IMR-90 (cell line): Measurements from ENCODE around the gene CDKN2A. TPM values are rescaled to one million over a fixed set of nuclear protein-coding genes. Genes with fewer than 3 reads are reported as not detected.

Experiments
- ATAC-seq: fragments of 200-7000 bp; cut with Tn5 transposase; 2 replicates; pipeline ENCODE4 v1.9.1; 2020; ENCODE audit warnings: low read depth, mild to moderate bottlenecking, moderate library complexity
- BruUV-seq: library from RNA; stranded (reverse); fragments of 400-500 nt; replicated peaks from 2 replicates; lab custom pipeline; 2021; lab: Mats Ljungman, UMichigan
- CTCF ChIA-PET: fragments of 300-600 bp; formaldehyde crosslinking; extraction: SDS; loops from one replicate; lab custom pipeline; 2021; ENCODE audit warnings: antibody characterized with exemption; lab: Yijun Ruan, JAX
- POLR2A ChIA-PET: fragments of 300-600 bp; sonication (Branson Sonifier 250); formaldehyde crosslinking; loops from one replicate; lab custom pipeline; 2022; ENCODE audit warnings: antibody characterized with exemption; ENCODE audit not compliant: unreplicated experiment; lab: Charles Lee
- DNase-seq: peaks from one replicate; pipeline ENCODE4 v3.0.0; 2013
- H2AFZ ChIP-seq: replicated peaks from 2 replicates; pipeline ENCODE3; 2013; ENCODE audit warnings: low read length, mild to moderate bottlenecking; ENCODE audit not compliant: poor library complexity
- H2AK5ac ChIP-seq: 2 replicates; pipeline ENCODE4 v1.6.1; 2013; ENCODE audit warnings: low read depth, low read length, inconsistent platforms
- H2AK9ac ChIP-seq: replicated peaks from 2 replicates; pipeline ENCODE3; 2013; ENCODE audit warnings: mild to moderate bottlenecking, low read depth, low read length, moderate library complexity; ENCODE audit not compliant: poor library complexity
- H2BK120ac ChIP-seq: 2 replicates; pipeline ENCODE4 v1.6.1; 2013; ENCODE audit warnings: low read depth, low read length, inconsistent platforms
- H2BK15ac ChIP-seq: 3 replicates; pipeline ENCODE4 v1.6.1; 2013; ENCODE audit warnings: low read depth, low read length, inconsistent platforms
- H2BK20ac ChIP-seq: 2 replicates; pipeline ENCODE4 v1.6.1; 2013; ENCODE audit warnings: low read depth, mild to moderate bottlenecking, inconsistent platforms, low read length, moderate library complexity
- H2BK5ac ChIP-seq: 2 replicates; pipeline ENCODE4 v1.6.1; 2013; ENCODE audit warnings: mild to moderate bottlenecking, low read depth, low read length, inconsistent platforms; ENCODE audit not compliant: poor library complexity, severe bottlenecking
- H3K14ac ChIP-seq: replicated peaks from 2 replicates; pipeline ENCODE4 v1.6.1; 2013; ENCODE audit warnings: low read depth, low read length, inconsistent platforms
- H3K18ac ChIP-seq: 2 replicates; pipeline ENCODE4 v1.6.1; 2013; ENCODE audit warnings: low read depth, low read length, control low read depth
- H3K23ac ChIP-seq: 2 replicates; pipeline ENCODE4 v1.6.1; 2013; ENCODE audit warnings: low read depth, low read length, inconsistent platforms
- H3K27ac ChIP-seq: 2 replicates; pipeline ENCODE4 v1.5.1; 2013; ENCODE audit warnings: mild to moderate bottlenecking, control low read depth, low read length; ENCODE audit not compliant: insufficient read depth
- H3K27me3 ChIP-seq: 2 replicates; pipeline ENCODE4 v1.6.1; 2013; ENCODE audit warnings: low read length; ENCODE audit not compliant: control insufficient read depth, insufficient read depth
- H3K36me3 ChIP-seq: 2 replicates; pipeline ENCODE4 v1.6.1; 2013; ENCODE audit warnings: low read length, mixed read lengths; ENCODE audit not compliant: control insufficient read depth, insufficient read depth
- H3K4ac ChIP-seq: 2 replicates; pipeline ENCODE4 v1.6.1; 2013; ENCODE audit warnings: low read depth, low read length, inconsistent platforms
- H3K4me1 ChIP-seq: 2 replicates; pipeline ENCODE4 v1.6.1; 2013; ENCODE audit warnings: low read length, mixed read lengths; ENCODE audit not compliant: control insufficient read depth, insufficient read depth
- H3K4me2 ChIP-seq: 2 replicates; pipeline ENCODE4 v1.6.1; 2013; ENCODE audit warnings: low read depth, mild to moderate bottlenecking, control low read depth, low read length, moderate library complexity
- H3K4me3 ChIP-seq: 2 replicates; pipeline ENCODE4 v1.5.1; 2013; ENCODE audit warnings: low read depth, mild to moderate bottlenecking, control low read depth, low read length, moderate library complexity; ENCODE audit not compliant: insufficient read depth
- H3K56ac ChIP-seq: 2 replicates; pipeline ENCODE4 v1.6.1; 2013; ENCODE audit warnings: low read length, inconsistent platforms; ENCODE audit not compliant: insufficient read depth; ENCODE audit errors: extremely low read depth
- H3K79me1 ChIP-seq, 2 experiments: 2 replicates each; pipeline ENCODE4 v1.6.1; 2013; ENCODE audit warnings: low read length in 2 of 2, inconsistent platforms in 1 of 2, low read depth in 1 of 2
- H3K9ac ChIP-seq: 2 replicates; pipeline ENCODE4 v1.6.1; 2013; ENCODE audit warnings: low read depth, low read length, control low read depth
- H3K9me1 ChIP-seq: 2 replicates; pipeline ENCODE4 v1.6.1; 2013; ENCODE audit warnings: low read length, inconsistent platforms; ENCODE audit not compliant: insufficient read depth
- H3K9me3 ChIP-seq: 2 replicates; pipeline ENCODE4 v1.6.1; 2013; ENCODE audit warnings: low read length; ENCODE audit not compliant: control insufficient read depth, insufficient read depth
- H4K20me1 ChIP-seq: 2 replicates; pipeline ENCODE4 v1.6.1; 2013; ENCODE audit warnings: low read length, inconsistent platforms; ENCODE audit not compliant: insufficient read depth
- H4K5ac ChIP-seq: 2 replicates; pipeline ENCODE4 v1.6.1; 2013; ENCODE audit warnings: mild to moderate bottlenecking, low read depth, low read length, control low read depth
- H4K8ac ChIP-seq, 2 experiments: 2 replicates each; pipeline ENCODE4 v1.6.1; 2013; ENCODE audit warnings: low read depth in 2 of 2, low read length in 2 of 2, control low read depth in 1 of 2, inconsistent platforms in 1 of 2
- H4K91ac ChIP-seq: 2 replicates; pipeline ENCODE4 v1.6.1; 2013; ENCODE audit warnings: low read depth, low read length, inconsistent platforms; ENCODE audit not compliant: insufficient read depth
- MAFK ChIP-seq: IDR thresholded peaks from 2 replicates; pipeline ENCODE4 v1.6.1; 2012; ENCODE audit warnings: low read depth, low read length, improper control_type of control experiment
- POLR2A ChIP-seq: IDR thresholded peaks from 2 replicates; pipeline ENCODE4 v1.6.1; 2012; ENCODE audit warnings: mild to moderate bottlenecking, low read depth, low read length
- WGBS, 2 experiments: methylation state at CpG; one replicate each; pipeline versions ENCODE4 v1.1.5 to v1.1.7; 2013; ENCODE audit warnings: missing lambda C conversion rate in 2 of 2; ENCODE audit not compliant: insufficient read length in 1 of 2; ENCODE audit errors: extremely low coverage in 2 of 2; 5-methylcytosine and 5-hydroxymethylcytosine counted together
- dilution Hi-C: fragments of 300-500 bp; cut with HindIII; formaldehyde crosslinking; loops from one replicate; pipeline ENCODE4 v1.14.3; 2018; ENCODE audit warnings: low sequenced_read_pairs; ENCODE audit not compliant: unreplicated experiment
- in situ Hi-C: fragments of 300-500 bp; cut with MboI; formaldehyde crosslinking; loops from 3 replicates; pipeline ENCODE4 v1.14.3; 2019; ENCODE audit warnings: low sequenced_read_pairs, inconsistent platforms, mixed read lengths
- intact Hi-C: fragments of 100-400 bp; cut with micrococcal nuclease; formaldehyde crosslinking; loops from 2 replicates; pipeline ENCODE4 v1.10.0; 2022
- polyA plus RNA-seq, 3 experiments: library from polyadenylated mRNA; depleted of rRNA; stranded (reverse); fragments of >200 nt; gene quantifications; 2 replicates each; pipeline ENCODE4 v1.2.3, GENCODE V29; 2012; ENCODE audit warnings: low replicate concordance in 1 of 3
- total RNA-seq: library from RNA; depleted of rRNA; stranded (reverse); fragments of >200 nt; gene quantifications from 2 replicates; pipeline ENCODE4 v1.2.3, GENCODE V29; 2012

CDKN2A gene
- total and polyA plus RNA-seq, 2 of the 4 experiments (the other 2 are of a cell fraction) = 11.3 to 75.3 TPM

- POLR2A ChIA-PET = no interaction called here
- Histone ChIP-seq H3K4me3 (no peak overlapping the region), H4K8ac (no peak overlapping the region), H3K27me3 (peaks cover 3% of the 10 kb centered on the region), H3K36me3 (no peaks in the 10 kb centered on the region), H4K91ac (no peak overlapping the region), H2BK5ac (no peak overlapping the region), H3K27ac (no peak overlapping the region), H3K79me1 (no peaks in the 10 kb centered on the region), H3K23ac (no peak overlapping the region), H3K4ac (no peak overlapping the region), H3K4me1 (no peaks in the 10 kb centered on the region), H2AK5ac (no peak overlapping the region), H3K14ac (no peak overlapping the region), H3K56ac (no peak overlapping the region), H4K5ac (no peak overlapping the region), H3K4me2 (no peak overlapping the region), H3K18ac (no peak overlapping the region), H3K9me3 (peaks cover 2% of the 10 kb centered on the region; the same call in 1 of the 2 replicates), H3K9me1 (no peaks in the 10 kb centered on the region; the same call in 1 of the 2 replicates), H2AFZ (no peak overlapping the region), H2BK120ac (no peak overlapping the region), H2AK9ac (no peak overlapping the region), H4K20me1 (no peaks in the 10 kb centered on the region), H3K9ac (no peak overlapping the region), H2BK20ac (no peak overlapping the region), H2BK15ac (no peak overlapping the region)
- no peak for DNase-seq
- dilution Hi-C loops (no loop called here), in situ Hi-C loops (no loop called here), intact Hi-C loops (loop anchor here (5.0 kb wide), 1 partner anchor 73 kb away; no protein-coding TSS in a partner anchor)
- no CpG with 5 or more reads among the region's 2 CpGs for WGBS, 2 experiments
- BruUV-seq = no TSS peak
- ATAC-seq = no peak
- peak; percentile 51; the same call in 1 of the 2 replicates for TF ChIP-seq MAFK
- TF ChIP-seq POLR2A = no peak
- CTCF ChIA-PET = no interaction called here
Observed at GRCh38 chr9:21945606-21946005, 48.6 kb downstream of the CDKN2A start.
